GM12873 (cell line): Measurements from ENCODE around the gene TNFRSF1B.

Source experiments
- TF ChIP-seq, protein P1 (sequence below): IDR thresholded peaks from 2 replicates; pipeline ENCODE4 v1.5.1; 2012; ENCODE audit warnings: low read depth, mild to moderate bottlenecking, moderate library complexity, low read length, control low read depth; ENCODE audit not compliant: insufficient read depth; ENCODE audit errors: missing control alignments

Gene TNFRSF1B

DNA sequence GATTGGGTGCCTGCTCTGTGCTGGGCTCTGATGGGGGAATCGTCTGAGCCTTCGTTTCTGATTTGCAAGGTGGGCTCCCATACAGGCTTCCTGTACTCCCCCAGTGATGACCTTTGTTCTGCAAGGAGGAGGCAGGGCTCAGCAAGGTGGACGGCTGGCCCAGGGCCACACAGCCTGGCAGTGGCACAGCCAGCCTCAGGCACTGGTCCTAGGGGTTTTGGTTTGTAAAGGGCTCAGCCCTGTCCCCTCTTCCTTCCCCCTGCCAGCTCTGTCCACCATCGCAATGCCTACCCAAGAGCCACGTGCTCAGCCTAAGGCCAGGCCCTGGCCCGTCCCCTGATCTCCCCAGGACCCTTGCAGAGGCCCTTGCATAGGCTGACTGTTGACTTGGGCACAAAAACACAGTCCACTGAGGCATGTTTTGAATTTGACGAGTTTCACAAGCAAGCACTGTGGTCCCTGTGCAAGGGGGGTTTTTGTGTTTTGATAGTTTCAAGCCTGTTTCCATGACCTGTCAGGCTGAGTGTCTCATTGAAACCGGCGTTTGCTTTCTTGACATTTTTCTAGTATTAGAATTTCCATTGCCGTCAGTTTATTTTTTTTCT lies 39.5 kb upstream of the TNFRSF1B start:
- TF ChIP-seq, protein P1, sequence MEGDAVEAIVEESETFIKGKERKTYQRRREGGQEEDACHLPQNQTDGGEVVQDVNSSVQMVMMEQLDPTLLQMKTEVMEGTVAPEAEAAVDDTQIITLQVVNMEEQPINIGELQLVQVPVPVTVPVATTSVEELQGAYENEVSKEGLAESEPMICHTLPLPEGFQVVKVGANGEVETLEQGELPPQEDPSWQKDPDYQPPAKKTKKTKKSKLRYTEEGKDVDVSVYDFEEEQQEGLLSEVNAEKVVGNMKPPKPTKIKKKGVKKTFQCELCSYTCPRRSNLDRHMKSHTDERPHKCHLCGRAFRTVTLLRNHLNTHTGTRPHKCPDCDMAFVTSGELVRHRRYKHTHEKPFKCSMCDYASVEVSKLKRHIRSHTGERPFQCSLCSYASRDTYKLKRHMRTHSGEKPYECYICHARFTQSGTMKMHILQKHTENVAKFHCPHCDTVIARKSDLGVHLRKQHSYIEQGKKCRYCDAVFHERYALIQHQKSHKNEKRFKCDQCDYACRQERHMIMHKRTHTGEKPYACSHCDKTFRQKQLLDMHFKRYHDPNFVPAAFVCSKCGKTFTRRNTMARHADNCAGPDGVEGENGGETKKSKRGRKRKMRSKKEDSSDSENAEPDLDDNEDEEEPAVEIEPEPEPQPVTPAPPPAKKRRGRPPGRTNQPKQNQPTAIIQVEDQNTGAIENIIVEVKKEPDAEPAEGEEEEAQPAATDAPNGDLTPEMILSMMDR, result no peak

DNA sequence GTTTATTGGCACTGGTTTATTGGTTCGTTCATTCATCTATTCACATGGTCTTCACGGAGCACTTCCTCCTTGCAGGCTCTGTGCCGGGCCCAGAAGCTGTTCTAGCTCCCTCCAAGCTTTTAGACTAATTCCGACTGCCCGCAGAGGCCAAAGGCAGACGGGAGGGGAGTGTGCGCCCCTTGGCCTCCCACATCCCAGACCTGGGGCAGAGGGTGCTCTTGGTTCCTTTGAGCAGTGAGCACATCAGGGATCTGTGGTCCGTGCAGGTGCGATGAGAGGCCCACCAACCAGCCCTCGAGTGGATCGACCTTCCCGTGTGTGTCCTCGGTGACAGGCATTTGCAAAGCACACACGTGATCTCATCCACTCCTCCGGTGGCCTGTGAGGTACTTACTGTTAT lies 38.7 kb upstream of the TNFRSF1B start:
- TF ChIP-seq, protein P1, result no peak

DNA sequence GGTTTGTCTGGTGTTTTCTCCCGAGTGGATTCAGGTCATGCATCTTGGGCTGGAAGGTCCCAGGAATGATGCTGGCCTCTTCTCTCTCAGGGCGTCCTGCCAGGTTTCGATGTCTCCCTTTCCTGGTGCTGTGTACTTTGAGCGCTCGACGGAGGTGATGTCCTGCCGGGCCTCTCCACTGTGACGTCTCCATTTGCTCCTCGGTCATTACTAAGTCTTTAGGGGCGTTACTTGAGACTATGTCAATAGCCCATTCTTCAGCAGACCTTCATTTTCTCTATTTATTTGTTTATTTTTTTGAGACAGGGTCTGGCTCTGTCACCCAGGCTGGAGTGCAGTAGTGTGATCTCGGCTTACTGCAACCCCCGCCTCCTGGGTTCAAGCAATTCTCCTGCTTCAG lies 37.2 kb upstream of the TNFRSF1B start:
- TF ChIP-seq, protein P1, result no peak

DNA sequence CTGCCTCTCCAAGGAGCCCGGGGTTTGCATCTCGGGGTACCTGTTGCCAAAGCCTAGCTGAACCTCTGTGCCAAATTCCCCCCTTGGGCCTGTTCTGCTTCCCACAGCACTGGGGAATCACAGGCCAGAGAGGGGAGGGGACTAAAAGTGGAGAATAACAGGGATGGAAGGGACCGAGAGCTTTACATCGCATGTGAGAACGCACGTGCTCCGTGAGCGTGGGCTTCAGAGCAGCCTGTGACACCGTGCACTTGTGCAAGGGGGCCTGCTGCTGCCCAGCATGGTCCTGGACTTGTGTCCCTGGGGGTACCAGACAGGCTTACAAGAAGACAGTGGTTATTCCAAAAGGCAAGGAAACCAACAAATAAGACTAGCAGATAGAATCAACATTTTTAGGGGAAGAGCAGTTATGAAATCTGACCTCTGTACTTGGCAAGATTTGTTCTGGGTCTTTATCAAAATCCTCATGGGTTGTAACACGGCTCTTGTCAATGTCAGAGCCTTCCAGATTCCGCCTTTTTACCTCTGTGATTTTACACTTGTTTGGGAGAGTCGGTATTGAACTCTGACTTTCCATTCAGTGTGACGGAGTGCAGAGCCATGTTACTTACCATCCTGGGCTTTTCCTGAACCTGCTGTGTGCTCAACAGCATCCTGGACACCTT lies 36.2 kb upstream of the TNFRSF1B start:
- TF ChIP-seq, protein P1, result no peak

DNA sequence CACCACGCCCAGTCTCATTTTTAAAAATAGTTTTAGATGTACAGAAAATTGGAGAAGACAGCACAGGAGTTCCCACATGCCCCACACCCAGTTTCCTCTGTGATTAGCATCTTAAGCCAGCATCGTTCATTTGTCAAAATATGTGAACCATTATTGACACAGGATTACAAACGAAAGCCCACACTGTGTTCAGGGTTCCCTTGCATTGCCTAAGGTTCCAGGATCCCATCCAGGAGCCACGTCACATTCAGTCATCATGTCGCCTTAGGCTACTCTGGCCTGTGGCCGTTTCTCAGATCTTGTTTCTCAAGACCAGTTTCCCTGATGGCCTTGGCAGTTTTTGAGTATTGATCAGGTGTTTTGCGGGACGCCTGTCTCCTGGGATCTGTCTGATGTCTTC lies 34.7 kb upstream of the TNFRSF1B start:
- TF ChIP-seq, protein P1, result no peak

DNA sequence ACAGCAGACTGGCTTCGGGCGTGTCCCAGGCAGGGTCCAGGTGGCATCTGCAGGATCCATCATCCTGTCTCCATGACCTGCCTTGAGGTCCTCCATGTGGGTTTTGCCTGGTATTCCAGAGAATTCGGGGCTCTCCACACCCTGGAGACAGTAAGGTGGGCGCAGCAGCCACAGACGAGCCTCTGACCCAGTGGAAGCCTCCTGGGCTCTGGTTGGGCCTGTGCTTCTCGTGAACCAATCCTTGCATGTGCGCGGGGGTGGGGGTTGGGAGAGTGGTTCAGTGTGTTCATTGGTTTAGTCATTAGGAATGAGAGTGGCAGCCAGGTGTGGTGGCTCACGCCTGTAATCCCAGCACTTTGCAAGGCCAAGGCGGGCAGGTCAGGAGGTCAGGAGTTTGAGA lies 32.1 kb upstream of the TNFRSF1B start:
- TF ChIP-seq, protein P1, result no peak

DNA sequence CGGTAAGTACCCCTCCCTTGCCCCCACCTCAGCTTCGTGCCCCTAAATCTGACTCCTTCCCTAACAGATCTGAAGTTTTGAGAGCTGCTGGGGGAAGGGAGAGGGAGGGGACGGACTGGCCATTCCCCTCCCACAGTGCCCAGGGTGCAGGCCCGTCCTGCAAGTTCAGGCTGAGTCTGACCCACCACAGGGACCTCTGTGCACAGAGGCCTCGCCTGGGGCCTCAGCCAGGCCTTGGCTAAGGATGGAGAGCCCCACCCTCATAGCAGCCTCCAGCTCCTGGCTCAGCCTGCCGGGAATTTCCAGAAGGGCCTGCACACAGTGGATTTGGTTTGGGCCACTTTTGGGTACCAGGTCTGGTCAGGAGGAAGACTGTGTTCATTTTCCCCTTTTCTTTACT lies 31.2 kb upstream of the TNFRSF1B start:
- TF ChIP-seq, protein P1, result no peak
